Naive thymus-derived CD4-positive, alpha-beta T cell (primary cell): ENCODE results near the gene SLC22A1. TPM values are rescaled to one million over a fixed set of nuclear protein-coding genes. Genes with fewer than 3 reads are reported as not detected.
"Not testable (repeated sequence)": the region's sequence is repeated elsewhere in the genome, so short reads cannot be mapped to it uniquely, and the experiment has no call there.

Source experiments
- ATAC-seq: fragments of 150-1000 bp; cut with Tn5 transposase; 2 replicates; pipeline ENCODE4 v1.10.0; 2021; ENCODE audit warnings: mild to moderate bottlenecking, moderate library complexity
- CTCF ChIA-PET: fragments of 350-600 bp; sonication (Branson Sonifier 250); formaldehyde crosslinking; loops from one replicate; lab custom pipeline; 2021; ENCODE audit warnings: antibody characterized with exemption; lab: Charles Lee
- POLR2A ChIA-PET: fragments of 350-600 bp; sonication (Branson Sonifier 250); formaldehyde crosslinking; loops from one replicate; lab custom pipeline; 2021; ENCODE audit warnings: antibody characterized with exemption, inconsistent platforms; lab: Charles Lee
- DNase-seq, 9 donors: peaks; one replicate each; pipeline versions ENCODE4 v3.0.0 to v3.0.0-alpha.2; 2020 to 2022; ENCODE audit warnings: mixed read lengths in 1 of 9
- H3K27ac ChIP-seq: one replicate; pipeline ENCODE4 v1.7.0; 2013; ENCODE audit warnings: mild to moderate bottlenecking, low read depth, low read length, moderate library complexity
- H3K27me3 ChIP-seq, 2 donors: one replicate each; pipeline ENCODE4 v1.7.0; 2013; ENCODE audit warnings: low read length in 2 of 2, mild to moderate bottlenecking in 2 of 2, moderate library complexity in 2 of 2; ENCODE audit not compliant: control insufficient read depth in 2 of 2, insufficient read depth in 2 of 2
- H3K36me3 ChIP-seq, 3 experiments: 1 replicate in 2 of 3; 2 replicates in 1 of 3; pipeline ENCODE4 v1.7.0; 2013; ENCODE audit warnings: low read length in 3 of 3, mild to moderate bottlenecking in 3 of 3, moderate library complexity in 1 of 3; ENCODE audit not compliant: insufficient read depth in 3 of 3, control insufficient read depth in 2 of 3
- H3K4me1 ChIP-seq, 2 donors: one replicate each; pipeline ENCODE4 v1.7.0; 2013; ENCODE audit warnings: low read length in 2 of 2, mild to moderate bottlenecking in 2 of 2, moderate library complexity in 1 of 2; ENCODE audit not compliant: control insufficient read depth in 2 of 2, insufficient read depth in 2 of 2
- H3K4me3 ChIP-seq: 2 replicates; pipeline ENCODE4 v1.7.0; 2013; ENCODE audit warnings: mild to moderate bottlenecking, low read length
- H3K9me3 ChIP-seq, 3 experiments: 1 replicate in 2 of 3; 2 replicates in 1 of 3; pipeline ENCODE4 v1.7.0; 2013; ENCODE audit warnings: low read length in 3 of 3; ENCODE audit not compliant: control insufficient read depth in 2 of 3
- H3K27ac Mint-ChIP-seq, 9 donors: one replicate each; pipeline ENCODE4 v1.8.0; 2020 to 2022; ENCODE audit warnings: mixed read lengths in 9 of 9, mild to moderate bottlenecking in 8 of 9, moderate library complexity in 5 of 9, inconsistent platforms in 2 of 9
- H3K27me3 Mint-ChIP-seq, 5 donors: one replicate each; pipeline ENCODE4 v1.8.0; 2021 to 2022; ENCODE audit warnings: mixed read lengths in 5 of 5, mild to moderate bottlenecking in 1 of 5
- H3K36me3 Mint-ChIP-seq, 5 donors: one replicate each; pipeline ENCODE4 v1.8.0; 2020 to 2022; ENCODE audit warnings: mixed read lengths in 5 of 5, mild to moderate bottlenecking in 3 of 5, inconsistent platforms in 1 of 5
- H3K4me1 Mint-ChIP-seq, 7 donors: one replicate each; pipeline ENCODE4 v1.8.0; 2020 to 2022; ENCODE audit warnings: mixed read lengths in 7 of 7, mild to moderate bottlenecking in 3 of 7, inconsistent platforms in 1 of 7
- H3K4me3 Mint-ChIP-seq, 10 donors: one replicate each; pipeline ENCODE4 v1.8.0; 2020 to 2022; ENCODE audit warnings: mild to moderate bottlenecking in 10 of 10, mixed read lengths in 10 of 10, moderate library complexity in 6 of 10, inconsistent platforms in 2 of 10
- H3K9me3 Mint-ChIP-seq, 11 donors: one replicate each; pipeline ENCODE4 v1.8.0; 2020 to 2022; ENCODE audit warnings: mixed read lengths in 11 of 11, mild to moderate bottlenecking in 4 of 11, inconsistent platforms in 1 of 11, moderate library complexity in 1 of 11
- intact Hi-C, 2 donors: fragments of 100-400 bp; cut with micrococcal nuclease; formaldehyde crosslinking; loops; one replicate each; pipeline ENCODE4 v1.15.1; 2023
- polyA plus RNA-seq, 2 donors: library from polyadenylated mRNA; unstranded; fragments of 300-500 nt; fragmentation: Illumina TruSeq; gene quantifications; one replicate each; pipeline ENCODE4 v1.2.3, GENCODE V29; 2021
- total RNA-seq, 6 experiments: library from RNA in 5 of 6; stranded (reverse) in 5 of 6; gene quantifications; 1 replicate in 5 of 6; 2 replicates in 1 of 6; pipeline ENCODE4 v1.2.3 and lab custom pipeline; 2021 to 2026

Gene SLC22A1
- total and polyA plus RNA-seq, 7 experiments from 2014 or later, result 0.39 to 2.2 (median 1.3) TPM; not detected in 3

DNA sequence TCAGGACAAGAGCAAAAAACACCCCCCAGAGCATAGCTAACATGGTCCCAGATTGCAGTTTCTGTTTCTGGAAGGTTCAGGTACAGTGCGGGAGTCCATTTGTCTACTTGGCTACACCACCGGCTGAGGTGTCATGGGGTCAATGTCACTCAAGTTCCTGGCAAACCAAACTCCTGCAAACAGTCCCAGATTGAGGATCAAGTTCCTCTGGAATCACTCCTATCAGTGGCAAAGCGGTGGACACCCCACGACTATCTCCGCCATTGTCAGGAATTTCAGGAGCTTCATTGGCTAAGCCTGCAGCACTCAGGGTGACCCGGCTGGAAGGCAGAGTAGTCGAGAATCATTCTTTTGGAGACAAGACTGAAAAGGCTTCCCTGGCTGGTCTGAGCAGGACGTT, 41.8 kb downstream of the SLC22A1 start:
- peaks cover 0 to 5% (median 0%) of the 10 kb centered on the region in 5 donors for H3K36me3 Mint-ChIP-seq
- H3K4me1 Mint-ChIP-seq, result no peaks in the 10 kb centered on the region
- H3K4me1 ChIP-seq, result no peaks in the 10 kb centered on the region
- H3K9me3 ChIP-seq, result no peaks in the 10 kb centered on the region
- no peaks in the 10 kb centered on the region for H3K27me3 ChIP-seq
- ChIA-PET POLR2A (no interaction called here), CTCF (interaction anchor here (0.7 kb wide), 1 partner anchor 149 kb away, joined by 3 read pairs; no protein-coding TSS in a partner anchor)
- DNase-seq, result no peak
- H3K27ac ChIP-seq, result no peak overlapping the region
- intact Hi-C loops, result no loop called here
- peaks cover 0 to 16% (median 6%) of the 10 kb centered on the region in 5 donors for H3K27me3 Mint-ChIP-seq
- peaks cover 0 to 24% (median 4%) of the 10 kb centered on the region in 11 donors for H3K9me3 Mint-ChIP-seq
- H3K27ac Mint-ChIP-seq, result no peak overlapping the region
- no peak overlapping the region for H3K4me3 ChIP-seq
- no peak overlapping the region for H3K4me3 Mint-ChIP-seq
- H3K36me3 ChIP-seq, result no peaks in the 10 kb centered on the region
- no peak for ATAC-seq

DNA sequence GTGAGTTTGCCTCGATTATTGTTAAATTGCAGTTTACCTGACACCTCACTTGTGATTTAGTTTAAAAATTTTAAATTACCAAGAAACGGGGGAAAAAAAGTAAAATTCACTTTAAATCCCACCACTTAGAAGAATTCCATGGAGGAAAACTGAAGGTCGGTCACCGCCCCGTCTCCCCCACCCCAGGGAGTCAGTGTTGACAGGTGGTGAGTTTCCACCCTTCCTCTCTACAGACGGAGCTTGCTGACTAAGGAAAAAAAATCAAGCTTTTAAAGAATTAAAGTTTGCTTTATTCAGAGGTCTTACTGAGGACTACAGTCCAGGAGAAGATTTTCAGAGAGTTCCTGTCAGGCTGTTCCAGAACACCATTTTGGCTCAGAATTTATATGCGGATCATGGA, 42.3 kb downstream of the SLC22A1 start:
- no peak overlapping the region for H3K4me3 ChIP-seq
- no peaks in the 10 kb centered on the region for H3K9me3 ChIP-seq
- intact Hi-C loops, result no loop called here
- H3K27ac ChIP-seq, result no peak overlapping the region
- peaks cover 0 to 24% (median 4%) of the 10 kb centered on the region in 11 donors for H3K9me3 Mint-ChIP-seq
- H3K4me1 Mint-ChIP-seq, result no peaks in the 10 kb centered on the region
- no peak overlapping the region for H3K27ac Mint-ChIP-seq
- no peaks in the 10 kb centered on the region for H3K4me1 ChIP-seq
- DNase-seq, result no peak
- CTCF ChIA-PET, result interaction anchor here (0.7 kb wide), 1 partner anchor 148 kb away, joined by 3 read pairs; no protein-coding TSS in a partner anchor
- H3K36me3 Mint-ChIP-seq, result no peaks in the 10 kb centered on the region
- no peak overlapping the region for H3K4me3 Mint-ChIP-seq
- no peaks in the 10 kb centered on the region for H3K36me3 ChIP-seq
- ATAC-seq, result no peak
- peaks cover 0 to 16% (median 6%) of the 10 kb centered on the region in 5 donors for H3K27me3 Mint-ChIP-seq
- POLR2A ChIA-PET, result no interaction called here
- no peaks in the 10 kb centered on the region for H3K27me3 ChIP-seq

DNA sequence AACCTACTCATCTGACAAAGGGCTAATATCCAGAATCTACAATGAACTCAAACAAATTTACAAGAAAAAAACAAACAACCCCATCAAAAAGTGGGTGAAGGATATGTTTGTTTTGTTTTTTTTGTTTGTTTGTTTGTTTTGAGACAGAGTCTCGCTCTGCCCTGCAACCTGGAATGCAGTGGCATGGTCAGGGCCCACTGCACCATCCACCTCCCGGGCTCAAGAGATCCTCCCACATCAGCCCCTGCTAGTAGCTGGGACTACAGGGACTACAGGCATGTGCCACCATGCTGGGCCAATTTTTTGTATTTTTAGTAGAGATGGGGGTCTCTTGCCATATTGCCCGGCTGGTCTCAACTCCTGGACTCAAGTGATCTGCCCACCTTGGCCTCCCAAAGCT, 44.3 kb downstream of the SLC22A1 start:
- peaks cover 0 to 21% (median 17%) of the 10 kb centered on the region in 5 donors for H3K27me3 Mint-ChIP-seq
- H3K4me1 ChIP-seq, H3K4me3 Mint-ChIP-seq, H3K27ac Mint-ChIP-seq, H3K27me3 ChIP-seq, POLR2A ChIA-PET, H3K4me3 ChIP-seq, DNase-seq, H3K4me1 Mint-ChIP-seq, ATAC-seq, intact Hi-C loops, H3K27ac ChIP-seq, CTCF ChIA-PET, H3K36me3 Mint-ChIP-seq, H3K36me3 ChIP-seq, H3K9me3 ChIP-seq: not testable (repeated sequence)
- H3K9me3 Mint-ChIP-seq, result peaks cover 0 to 24% (median 4%) of the 10 kb centered on the region in 11 donors

DNA sequence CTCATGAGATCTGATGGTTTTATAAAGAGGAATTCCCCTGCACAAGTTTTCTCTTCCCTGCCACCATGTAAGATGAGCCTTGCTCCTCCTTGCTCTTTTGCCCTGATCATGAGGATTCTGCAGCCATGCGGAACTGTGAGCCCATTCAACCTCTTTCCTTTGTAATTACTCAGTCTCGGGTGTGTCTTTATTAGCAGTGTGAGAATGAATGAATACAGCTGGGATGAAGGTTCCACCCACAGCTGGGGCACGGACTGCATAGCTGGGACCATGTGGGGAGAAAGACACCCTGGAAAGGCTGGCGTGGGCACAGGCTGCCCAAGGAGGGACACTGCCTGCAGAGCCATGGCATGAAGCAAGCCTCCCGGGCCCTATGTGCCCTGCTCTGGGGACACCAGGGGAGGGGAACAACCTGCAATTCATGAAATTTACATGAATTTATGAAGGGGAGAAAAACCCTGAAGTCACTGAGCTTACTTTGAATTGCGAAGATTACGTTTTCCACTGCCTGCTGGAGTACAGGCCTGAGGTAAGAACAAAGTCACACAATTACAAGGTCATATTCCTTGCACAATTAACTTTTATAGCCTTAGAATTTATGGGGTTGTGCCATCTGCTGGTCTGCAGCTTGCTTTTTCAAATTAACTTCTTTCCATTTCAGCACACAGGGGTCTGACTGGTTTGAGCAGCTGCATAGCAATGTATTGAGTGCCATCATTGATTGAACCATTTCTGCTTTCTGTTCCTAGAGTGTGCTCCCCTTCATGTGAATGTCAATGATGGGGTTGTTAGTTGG, 46.2 kb downstream of the SLC22A1 start:
- Histone ChIP-seq H3K27me3 (peaks cover 0 to 5% of the 10 kb centered on the region in 2 donors), H3K4me1 (no peaks in the 10 kb centered on the region), H3K36me3 (no peaks in the 10 kb centered on the region), H3K4me3 (no peak overlapping the region), H3K27ac (no peak overlapping the region), H3K9me3 (no peaks in the 10 kb centered on the region)
- Mint-ChIP-seq H3K4me1 (no peaks in the 10 kb centered on the region), H3K9me3 (peaks cover 0 to 24% (median 4%) of the 10 kb centered on the region in 11 donors), H3K27me3 (peaks cover 0 to 29% (median 20%) of the 10 kb centered on the region in 5 donors), H3K36me3 (no peaks in the 10 kb centered on the region), H3K4me3 (no peak overlapping the region), H3K27ac (peak overlapping the region in 1 of 9 donors; percentile 36)
- ATAC-seq (no peak), DNase-seq (no peak)
- ChIA-PET POLR2A (no interaction called here), CTCF (no interaction called here)
- intact Hi-C loops, result no loop called here

DNA sequence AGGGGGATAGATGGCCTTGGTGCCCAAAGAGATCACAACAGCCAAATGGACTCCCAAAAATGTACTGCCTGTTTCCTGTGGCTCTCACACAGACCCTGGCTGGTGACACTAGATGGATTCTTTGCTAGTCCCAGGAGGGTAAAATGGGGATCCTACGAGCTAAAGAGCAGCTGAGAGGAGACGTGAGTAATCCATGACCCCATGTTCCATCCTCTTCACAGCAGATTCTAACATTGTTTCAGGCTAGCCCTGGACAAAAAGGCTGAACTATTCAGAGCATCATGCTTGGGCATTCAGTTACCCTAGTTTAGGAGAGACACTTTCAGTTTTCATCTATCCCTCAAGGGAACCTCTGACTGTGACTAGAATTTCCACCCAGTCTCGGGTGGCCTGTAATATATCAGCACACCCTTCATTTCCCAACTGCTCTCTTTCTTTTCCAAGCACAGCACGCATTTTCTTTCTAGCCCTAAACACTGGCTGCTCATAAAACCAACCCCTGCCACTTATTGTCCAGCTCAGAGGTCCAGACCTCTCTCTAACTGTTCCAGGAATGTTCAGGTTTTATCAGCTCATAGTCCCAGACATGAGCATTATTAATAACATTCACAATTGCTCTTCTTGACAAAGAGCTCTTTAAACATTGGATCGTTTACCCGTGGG, 48.5 kb downstream of the SLC22A1 start:
- Histone ChIP-seq H3K27me3 (peaks cover 0 to 5% of the 10 kb centered on the region in 2 donors), H3K27ac (no peak overlapping the region), H3K36me3 (no peaks in the 10 kb centered on the region), H3K4me1 (no peaks in the 10 kb centered on the region), H3K4me3 (no peak overlapping the region), H3K9me3 (no peaks in the 10 kb centered on the region)
- intact Hi-C loops, result no loop called here
- Mint-ChIP-seq H3K27ac (no peak overlapping the region), H3K36me3 (no peaks in the 10 kb centered on the region), H3K9me3 (peaks cover 0 to 17% (median 2%) of the 10 kb centered on the region in 11 donors), H3K4me1 (no peaks in the 10 kb centered on the region), H3K4me3 (no peak overlapping the region), H3K27me3 (peaks cover under 1 to 29% (median 19%) of the 10 kb centered on the region in 5 donors)
- ChIA-PET POLR2A (no interaction called here), CTCF (no interaction called here)
- no peak for DNase-seq
- ATAC-seq, result no peak

DNA sequence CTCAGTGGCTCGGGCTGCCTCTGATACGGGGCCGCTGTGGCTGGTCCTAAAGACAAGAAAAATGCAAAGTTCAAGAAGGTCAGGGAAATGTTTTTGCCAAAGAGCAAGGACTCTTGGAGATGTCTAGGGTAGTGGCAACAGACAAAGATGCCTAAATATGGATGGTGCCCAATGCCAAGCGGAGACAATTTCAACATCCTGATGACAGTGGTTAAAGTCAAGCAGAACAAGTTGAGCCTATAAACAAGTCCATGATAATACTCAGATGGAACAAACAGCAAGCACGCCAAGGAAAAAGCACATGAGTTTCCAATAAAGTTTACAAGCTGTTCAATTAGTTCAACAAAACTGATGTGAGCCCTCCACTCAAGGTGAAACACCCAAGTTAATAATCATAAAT, 51.1 kb downstream of the SLC22A1 start:
- no peak for DNase-seq
- intact Hi-C loops, result no loop called here
- ChIA-PET POLR2A (no interaction called here), CTCF (no interaction called here)
- Histone ChIP-seq H3K27me3 (peaks cover 0 to 5% of the 10 kb centered on the region in 2 donors), H3K4me1 (no peaks in the 10 kb centered on the region), H3K9me3 (no peaks in the 10 kb centered on the region), H3K27ac (no peak overlapping the region), H3K4me3 (no peak overlapping the region), H3K36me3 (no peaks in the 10 kb centered on the region)
- ATAC-seq, result no peak
- Mint-ChIP-seq H3K4me1 (no peaks in the 10 kb centered on the region), H3K36me3 (no peaks in the 10 kb centered on the region), H3K27ac (no peak overlapping the region), H3K4me3 (no peak overlapping the region), H3K27me3 (peaks cover 5 to 32% (median 16%) of the 10 kb centered on the region in 5 donors), H3K9me3 (peaks cover 0 to 3% (median 0%) of the 10 kb centered on the region in 11 donors)
